ENCODE data around the gene CAND2.

DNA sequence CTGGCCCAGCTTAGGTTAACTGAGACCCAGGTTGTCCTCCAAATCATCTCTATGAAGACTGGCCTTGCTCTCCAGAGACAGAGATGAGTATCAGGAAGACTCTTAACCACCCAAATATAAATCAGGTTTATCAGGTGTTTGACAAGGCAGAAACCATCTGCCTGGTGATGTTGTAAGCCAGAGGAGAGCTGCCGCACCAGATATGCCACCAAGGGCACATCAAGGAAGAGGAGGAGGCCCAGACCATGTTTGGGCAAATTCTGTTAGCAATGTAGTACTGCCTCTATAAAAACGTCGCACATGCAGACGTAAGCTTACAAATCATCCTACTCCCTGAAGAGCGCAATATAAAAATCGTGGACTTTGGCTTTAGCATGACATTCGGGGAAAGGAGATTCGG, 65.9 kb downstream of the CAND2 start:
- no peak for TF ChIP-seq EZH2 (IDR thresholded peaks at IDR 0.05; ENCODE audit: borderline replicate concordance, low read length)
- TF ChIP-seq CTCF (IDR thresholded peaks at IDR 0.05; ENCODE audit: low read length), result no peak

Data from OCI-LY1 (cell line).